Skin epidermis (tissue), 12 donors: ENCODE results near the gene GNG12.
A peak's percentile ranks its signal among the peaks of the same experiment; 100 is the strongest.

Experiments used
- H3K27ac ChIP-seq, 21 experiments: fragments of 200-600 bp; sonication (generic) in 11 of 21; one replicate each; pipeline ENCODE4 v1.5.0; 2020; ENCODE audit warnings: mild to moderate bottlenecking in 3 of 21, inconsistent platforms in 2 of 21, moderate library complexity in 2 of 21
- H3K4me3 ChIP-seq, 7 experiments: fragments of 200-600 bp; sonication (generic) in 2 of 7; one replicate each; pipeline ENCODE4 v1.5.0; 2020; ENCODE audit warnings: inconsistent platforms in 2 of 7, mild to moderate bottlenecking in 2 of 7, moderate library complexity in 1 of 7

Gene GNG12

GRCh38 chr1:67843746-67844145 lies 10.5 kb upstream of the GNG12 start:
- H3K4me3 ChIP-seq, result no peak overlapping the region
- H3K27ac ChIP-seq, result no peak overlapping the region

- no peak overlapping the region for H3K27ac ChIP-seq
- no peak overlapping the region for H3K4me3 ChIP-seq
Measured at GRCh38 chr1:67843331-67843730, 10.1 kb upstream of the GNG12 start.

- H3K27ac ChIP-seq, result no peak overlapping the region
- no peak overlapping the region for H3K4me3 ChIP-seq
Measured at GRCh38 chr1:67840449-67840848, 7.2 kb upstream of the GNG12 start.

- H3K27ac ChIP-seq, result peak overlapping the region in 1 of 21 experiments; percentile 2
Measured at GRCh38 chr1:67839826-67840225, 6.6 kb upstream of the GNG12 start.

GRCh38 chr1:67838180-67838910 lies 5.1 kb upstream of the GNG12 start:
- Histone ChIP-seq H3K27ac (peak overlapping the region in 5 of 21 experiments; percentile 2 to 42 (median 22)), H3K4me3 (no peak overlapping the region)

More at GRCh38 chr1:67839826-67840225, 6.6 kb upstream of the GNG12 start:
- H3K4me3 ChIP-seq, result no peak overlapping the region

GRCh38 chr1:67836769-67837168 lies 3.5 kb upstream of the GNG12 start:
- no peak overlapping the region for H3K4me3 ChIP-seq
- peak overlapping the region in 8 of 21 experiments; percentile 13 to 97 (median 48) for H3K27ac ChIP-seq

- H3K27ac ChIP-seq, result peak overlapping the region in 12 of 21 experiments; percentile 13 to 97 (median 40)
Measured at GRCh38 chr1:67835663-67836452, 2.6 kb upstream of the GNG12 start.

GRCh38 chr1:67834246-67834877 lies 1.1 kb upstream of the GNG12 start:
- Histone ChIP-seq H3K4me3 (no peak overlapping the region), H3K27ac (peak overlapping the region in 10 of 21 experiments; percentile 78 to 97 (median 92))

More at GRCh38 chr1:67835663-67836452, 2.6 kb upstream of the GNG12 start:
- no peak overlapping the region for H3K4me3 ChIP-seq

- Histone ChIP-seq H3K27ac (peak overlapping the region; percentile 68 to 97 (median 88)), H3K4me3 (peak overlapping the region; percentile 53 to 90 (median 71))
Measured at GRCh38 chr1:67833602-67833940, 304 bp upstream of the GNG12 start.

- peak overlapping the region; percentile 53 to 90 (median 71) for H3K4me3 ChIP-seq
- peak overlapping the region; percentile 68 to 97 (median 88) for H3K27ac ChIP-seq
Measured at GRCh38 chr1:67831850-67832513, 1.3 kb downstream of the GNG12 start.

- peak overlapping the region in 19 of 21 experiments; percentile 14 to 97 (median 89) for H3K27ac ChIP-seq
- peak overlapping the region; percentile 53 to 90 (median 71) for H3K4me3 ChIP-seq
Measured at GRCh38 chr1:67830928-67831830, 2.1 kb downstream of the GNG12 start.

- Histone ChIP-seq H3K4me3 (no peak overlapping the region), H3K27ac (peak overlapping the region in 2 of 21 experiments; percentile 92)
Measured at GRCh38 chr1:67830226-67830625, 3.0 kb downstream of the GNG12 start.

- H3K27ac ChIP-seq, result no peak overlapping the region
Measured at GRCh38 chr1:67827688-67828087, 5.6 kb downstream of the GNG12 start.

GRCh38 chr1:67825591-67825990 lies 7.7 kb downstream of the GNG12 start:
- H3K4me3 ChIP-seq, result no peak overlapping the region
- no peak overlapping the region for H3K27ac ChIP-seq

More at GRCh38 chr1:67827688-67828087, 5.6 kb downstream of the GNG12 start:
- H3K4me3 ChIP-seq, result no peak overlapping the region

GRCh38 chr1:67824766-67825165 lies 8.5 kb downstream of the GNG12 start:
- Histone ChIP-seq H3K27ac (no peak overlapping the region), H3K4me3 (no peak overlapping the region)

GRCh38 chr1:67823615-67824014 lies 9.7 kb downstream of the GNG12 start:
- Histone ChIP-seq H3K27ac (no peak overlapping the region), H3K4me3 (no peak overlapping the region)

GRCh38 chr1:67821263-67821662 lies 12.0 kb downstream of the GNG12 start:
- no peak overlapping the region for H3K27ac ChIP-seq
- H3K4me3 ChIP-seq, result no peak overlapping the region

- H3K27ac ChIP-seq, result no peak overlapping the region
Measured at GRCh38 chr1:67818725-67819301, 14.5 kb downstream of the GNG12 start.

More at GRCh38 chr1:67818725-67819301, 14.5 kb downstream of the GNG12 start:
- no peak overlapping the region for H3K4me3 ChIP-seq
